ENCODE measurements around the gene ZBTB20. TPM values are rescaled to one million over a fixed set of nuclear protein-coding genes. Genes with fewer than 3 reads are reported as not detected.

Gene ZBTB20
- total RNA-seq, 3 donors from 2014 or later = 62.9 to 150 (median 109) TPM

GRCh38 chr3:114351822-114352145 is 795.3 kb downstream of the ZBTB20 start:
- H3K27ac ChIP-seq = no peak overlapping the region
- H3K4me3 ChIP-seq = no peak overlapping the region
- peaks cover 0 to 7% of the 10 kb centered on the region in 2 donors for H3K9me3 ChIP-seq
- DNase-seq (ENCODE audit: low spot score in 2 of 2) = no peak
- H3K27me3 ChIP-seq = no peaks in the 10 kb centered on the region
- H3K4me1 ChIP-seq = no peaks in the 10 kb centered on the region
- TF ChIP-seq POLR2AphosphoS5 (IDR thresholded peaks at IDR 0.05) (no peak), POLR2A (IDR thresholded peaks at IDR 0.05) (no peak)
- TF ChIP-seq, protein P1, sequence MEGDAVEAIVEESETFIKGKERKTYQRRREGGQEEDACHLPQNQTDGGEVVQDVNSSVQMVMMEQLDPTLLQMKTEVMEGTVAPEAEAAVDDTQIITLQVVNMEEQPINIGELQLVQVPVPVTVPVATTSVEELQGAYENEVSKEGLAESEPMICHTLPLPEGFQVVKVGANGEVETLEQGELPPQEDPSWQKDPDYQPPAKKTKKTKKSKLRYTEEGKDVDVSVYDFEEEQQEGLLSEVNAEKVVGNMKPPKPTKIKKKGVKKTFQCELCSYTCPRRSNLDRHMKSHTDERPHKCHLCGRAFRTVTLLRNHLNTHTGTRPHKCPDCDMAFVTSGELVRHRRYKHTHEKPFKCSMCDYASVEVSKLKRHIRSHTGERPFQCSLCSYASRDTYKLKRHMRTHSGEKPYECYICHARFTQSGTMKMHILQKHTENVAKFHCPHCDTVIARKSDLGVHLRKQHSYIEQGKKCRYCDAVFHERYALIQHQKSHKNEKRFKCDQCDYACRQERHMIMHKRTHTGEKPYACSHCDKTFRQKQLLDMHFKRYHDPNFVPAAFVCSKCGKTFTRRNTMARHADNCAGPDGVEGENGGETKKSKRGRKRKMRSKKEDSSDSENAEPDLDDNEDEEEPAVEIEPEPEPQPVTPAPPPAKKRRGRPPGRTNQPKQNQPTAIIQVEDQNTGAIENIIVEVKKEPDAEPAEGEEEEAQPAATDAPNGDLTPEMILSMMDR (IDR thresholded peaks at IDR 0.05) = no peak
- peaks cover 7% of the 10 kb centered on the region for H3K36me3 ChIP-seq
- intact Hi-C loops (cut with DNase I; ENCODE audit: low total_unique reads) = no loop called here

- peaks cover 0 to 7% of the 10 kb centered on the region in 2 donors for H3K9me3 ChIP-seq
- TF ChIP-seq, protein P1 (IDR thresholded peaks at IDR 0.05) = no peak
- no peak for TF ChIP-seq POLR2A (IDR thresholded peaks at IDR 0.05)
- TF ChIP-seq POLR2AphosphoS5 (IDR thresholded peaks at IDR 0.05) = no peak
- no peak overlapping the region for H3K4me3 ChIP-seq
- H3K36me3 ChIP-seq = peaks cover 7% of the 10 kb centered on the region
- intact Hi-C loops (cut with DNase I; ENCODE audit: low total_unique reads) = no loop called here
- no peak overlapping the region for H3K27ac ChIP-seq
- H3K4me1 ChIP-seq = no peaks in the 10 kb centered on the region
- DNase-seq (ENCODE audit: low spot score in 2 of 2) = no peak
- H3K27me3 ChIP-seq = no peaks in the 10 kb centered on the region
These were observed 795.8 kb downstream of the ZBTB20 start for GRCh38 chr3:114351123-114351821.

DNA sequence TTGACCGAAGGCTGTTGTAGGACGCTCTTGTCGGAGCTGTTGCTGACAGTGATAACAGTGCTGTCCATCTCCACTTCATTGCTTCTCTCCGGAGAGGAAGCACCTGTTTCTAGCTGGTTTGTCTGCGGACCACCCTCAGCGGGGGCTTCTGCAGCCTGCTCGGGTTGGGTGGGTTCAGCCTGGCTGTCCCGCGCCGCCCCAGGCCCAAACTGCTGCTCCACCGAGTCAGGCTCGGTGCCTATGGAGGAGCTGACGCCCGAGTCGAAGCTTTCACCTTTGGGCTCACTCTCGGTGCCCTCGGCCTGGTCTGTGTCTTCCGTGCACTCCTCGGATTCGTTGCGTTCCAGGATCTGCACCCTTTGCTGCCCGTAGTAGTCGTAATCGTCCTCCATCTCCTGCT is 796.4 kb downstream of the ZBTB20 start:
- peaks cover 7% of the 10 kb centered on the region for H3K36me3 ChIP-seq
- no peak overlapping the region for H3K27ac ChIP-seq
- H3K4me1 ChIP-seq = no peaks in the 10 kb centered on the region
- no peaks in the 10 kb centered on the region for H3K27me3 ChIP-seq
- H3K9me3 ChIP-seq = peaks cover 0 to 7% of the 10 kb centered on the region in 2 donors
- intact Hi-C loops (cut with DNase I; ENCODE audit: low total_unique reads) = no loop called here
- H3K4me3 ChIP-seq = no peak overlapping the region
- DNase-seq (ENCODE audit: low spot score in 2 of 2) = no peak
- TF ChIP-seq POLR2A (IDR thresholded peaks at IDR 0.05) = no peak
- TF ChIP-seq, protein P1 (IDR thresholded peaks at IDR 0.05) = no peak
- TF ChIP-seq POLR2AphosphoS5 (IDR thresholded peaks at IDR 0.05) = no peak

DNA sequence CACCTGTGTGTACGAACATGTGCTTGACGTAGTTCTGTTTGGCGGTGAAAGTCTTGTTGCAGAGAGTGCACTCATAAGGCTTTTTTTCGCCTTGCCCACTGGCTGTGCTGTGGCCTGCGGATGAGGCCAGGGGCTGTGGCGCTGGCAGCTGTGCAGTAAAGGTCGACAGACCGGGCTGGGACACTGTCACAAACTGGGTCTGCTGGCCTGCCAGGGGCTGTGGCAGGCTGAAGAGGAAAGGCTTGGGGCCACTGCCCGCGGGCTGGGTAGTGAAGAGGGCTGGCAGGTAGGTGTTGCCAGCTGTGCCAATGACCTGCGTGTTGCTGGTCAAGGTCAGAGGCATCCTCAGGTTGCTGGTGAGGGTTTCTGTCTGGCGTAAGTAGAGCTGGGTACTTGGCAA is 796.8 kb downstream of the ZBTB20 start:
- Histone ChIP-seq H3K36me3 (peaks cover 7% of the 10 kb centered on the region), H3K27ac (no peak overlapping the region), H3K4me1 (no peaks in the 10 kb centered on the region), H3K27me3 (no peaks in the 10 kb centered on the region), H3K4me3 (no peak overlapping the region), H3K9me3 (peaks cover 0 to 7% of the 10 kb centered on the region in 2 donors)
- intact Hi-C loops (cut with DNase I; ENCODE audit: low total_unique reads) = no loop called here
- DNase-seq (ENCODE audit: low spot score in 2 of 2) = no peak
- TF ChIP-seq POLR2A (IDR thresholded peaks at IDR 0.05) (no peak), POLR2AphosphoS5 (IDR thresholded peaks at IDR 0.05) (no peak)
- TF ChIP-seq, protein P1 (IDR thresholded peaks at IDR 0.05) = no peak

DNA sequence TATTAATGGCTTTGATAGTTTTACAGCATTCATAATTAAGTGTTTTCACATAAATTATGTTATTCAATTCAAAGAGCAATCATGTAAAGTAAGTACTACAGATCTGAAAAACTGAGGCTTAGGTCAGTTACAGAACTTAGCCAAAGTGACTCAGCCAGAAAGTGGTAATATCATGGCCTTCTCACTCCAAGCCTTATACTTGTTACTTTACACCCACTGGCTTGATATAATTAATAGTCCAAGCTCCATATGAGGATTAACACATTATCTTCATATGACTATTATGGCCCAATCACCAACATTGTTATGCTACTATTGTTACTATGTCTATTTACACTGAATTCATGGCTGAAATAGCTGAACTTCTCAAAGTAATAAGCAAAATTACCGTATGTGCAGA is 802.6 kb downstream of the ZBTB20 start:
- H3K36me3 ChIP-seq = no peaks in the 10 kb centered on the region
- TF ChIP-seq, protein P1 (IDR thresholded peaks at IDR 0.05) = no peak
- TF ChIP-seq POLR2AphosphoS5 (IDR thresholded peaks at IDR 0.05) (no peak), POLR2A (IDR thresholded peaks at IDR 0.05) (no peak)
- no peak overlapping the region for H3K4me3 ChIP-seq
- intact Hi-C loops (cut with DNase I; ENCODE audit: low total_unique reads) = no loop called here
- no peaks in the 10 kb centered on the region for H3K27me3 ChIP-seq
- H3K4me1 ChIP-seq = no peaks in the 10 kb centered on the region
- no peaks in the 10 kb centered on the region for H3K9me3 ChIP-seq
- DNase-seq (ENCODE audit: low spot score in 2 of 2) = no peak
- no peak overlapping the region for H3K27ac ChIP-seq
